Measurements from ENCODE around the gene PHKB. TPM values are rescaled to one million over a fixed set of nuclear protein-coding genes. Genes with fewer than 3 reads are reported as not detected.

PHKB gene
- total RNA-seq, 1 experiment from 2014 or later, result 24.9 TPM

- DNase-seq (ENCODE audit: low spot score), result no peak
Observed at GRCh38 chr16:47622451-47623176, 161.5 kb downstream of the PHKB start.

DNA sequence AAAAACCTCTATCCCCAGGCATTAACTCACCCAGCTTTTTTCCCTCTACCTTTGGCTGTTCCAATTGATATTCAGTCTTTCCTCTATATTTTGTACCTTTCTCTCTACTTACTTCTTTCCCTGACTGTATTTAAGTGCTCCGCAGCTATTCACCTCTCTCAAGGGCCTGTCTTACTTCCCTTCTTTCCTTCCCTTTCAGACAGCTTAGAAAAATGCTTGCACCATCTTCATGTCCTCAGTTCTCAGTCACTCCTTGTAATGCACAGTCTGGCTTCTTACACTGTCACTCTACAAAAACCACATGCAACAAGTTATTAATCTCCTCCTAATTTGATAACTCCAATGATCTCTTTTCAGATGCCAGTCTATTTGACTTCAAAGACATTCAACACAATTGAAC lies 163.4 kb downstream of the PHKB start:
- DNase-seq (ENCODE audit: low spot score), result no peak

- DNase-seq (ENCODE audit: low spot score), result no peak
Observed at GRCh38 chr16:47625115-47625567, 164.0 kb downstream of the PHKB start.

- no peak for DNase-seq (ENCODE audit: low spot score)
Observed at GRCh38 chr16:47626246-47626645, 165.1 kb downstream of the PHKB start.

- DNase-seq (ENCODE audit: low spot score), result no peak
Observed at GRCh38 chr16:47627085-47627639, 166.0 kb downstream of the PHKB start.

DNA sequence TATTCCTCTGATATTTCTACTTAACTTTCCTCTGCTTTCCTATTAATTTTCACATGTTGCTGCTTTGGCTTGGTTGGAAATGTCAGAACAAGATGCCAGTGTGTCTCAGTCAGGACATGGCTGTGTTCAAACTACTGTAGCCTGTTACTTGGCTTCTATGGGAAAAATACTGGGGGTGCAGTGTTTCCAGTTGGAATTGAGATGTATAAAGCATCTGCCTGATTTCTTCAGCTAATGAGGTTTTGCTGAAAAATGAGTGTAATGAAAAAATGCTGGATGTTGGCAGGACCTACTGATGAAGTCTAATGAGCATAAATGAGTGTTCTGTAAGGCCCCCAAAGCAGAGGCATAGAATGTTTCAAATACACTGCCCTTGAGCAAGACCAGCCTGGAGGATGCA lies 166.6 kb downstream of the PHKB start:
- no peak for DNase-seq (ENCODE audit: low spot score)

- no peak for DNase-seq (ENCODE audit: low spot score)
Observed at GRCh38 chr16:47631131-47631530, 170.0 kb downstream of the PHKB start.

DNA sequence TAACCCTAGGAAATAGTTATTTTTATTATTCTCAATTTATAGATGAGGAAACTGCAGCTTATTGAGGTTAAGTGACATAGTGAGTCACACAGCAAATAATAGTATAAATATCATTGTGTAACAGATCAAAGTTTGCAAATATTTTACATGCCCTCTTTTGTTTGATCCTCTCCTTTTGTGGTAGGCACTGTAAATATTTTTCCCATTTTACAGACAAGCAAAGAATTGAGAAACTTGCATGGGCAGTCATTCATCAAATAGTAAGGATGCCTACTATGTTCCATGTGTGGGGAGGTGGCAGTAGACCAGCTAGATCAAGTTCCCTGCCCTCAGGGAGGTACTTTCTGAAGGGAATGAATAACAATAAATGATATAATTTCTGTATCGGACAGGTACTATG lies 173.0 kb downstream of the PHKB start:
- no peak for DNase-seq (ENCODE audit: low spot score)

DNA sequence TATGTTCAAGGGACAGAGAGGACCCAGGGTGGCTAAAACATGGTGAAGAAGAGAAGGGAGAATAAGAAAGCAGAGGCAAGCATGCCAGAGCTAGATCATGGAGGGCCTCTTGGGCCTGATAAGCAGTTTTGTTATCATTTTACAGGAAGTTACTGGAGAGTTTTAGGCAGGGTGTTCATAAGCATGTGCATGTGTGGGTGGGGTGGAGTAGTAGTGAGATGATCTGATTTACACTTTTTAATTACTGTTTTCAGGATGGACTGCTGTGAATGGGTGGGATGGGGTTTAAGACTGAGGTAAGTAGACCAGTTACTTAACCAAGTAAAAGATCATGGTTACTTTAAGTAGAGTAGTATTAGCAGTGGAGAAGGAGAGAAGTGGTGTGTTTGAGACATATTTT lies 173.6 kb downstream of the PHKB start:
- DNase-seq (ENCODE audit: low spot score), result no peak

- DNase-seq (ENCODE audit: low spot score), result no peak
Observed at GRCh38 chr16:47636501-47637099, 175.5 kb downstream of the PHKB start.

GRCh38 chr16:47638175-47638574 lies 177.0 kb downstream of the PHKB start:
- DNase-seq (ENCODE audit: low spot score), result no peak

- DNase-seq (ENCODE audit: low spot score), result no peak
Observed at GRCh38 chr16:47640661-47641060, 179.5 kb downstream of the PHKB start.

- no peak for DNase-seq (ENCODE audit: low spot score)
Observed at GRCh38 chr16:47643323-47644000, 182.3 kb downstream of the PHKB start.

DNA sequence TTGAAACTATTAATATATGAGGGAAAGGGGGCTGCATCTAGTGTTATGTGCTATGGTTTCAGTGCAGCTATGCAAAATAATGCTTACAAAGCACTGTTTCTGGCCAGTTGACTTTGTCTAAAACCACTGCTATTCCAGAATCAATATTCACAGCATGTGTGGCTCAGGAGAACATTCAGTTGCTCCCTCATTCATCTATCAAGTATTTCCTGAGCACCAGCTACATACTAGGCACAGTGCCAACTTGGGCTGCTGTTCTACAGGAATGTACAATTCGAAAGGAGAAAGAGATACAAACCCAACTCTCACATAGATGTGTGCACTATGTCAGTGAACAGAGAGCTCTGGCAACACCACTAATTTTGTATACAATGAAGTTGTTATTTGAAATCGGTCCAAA lies 183.0 kb downstream of the PHKB start:
- no peak for DNase-seq (ENCODE audit: low spot score)

DNA sequence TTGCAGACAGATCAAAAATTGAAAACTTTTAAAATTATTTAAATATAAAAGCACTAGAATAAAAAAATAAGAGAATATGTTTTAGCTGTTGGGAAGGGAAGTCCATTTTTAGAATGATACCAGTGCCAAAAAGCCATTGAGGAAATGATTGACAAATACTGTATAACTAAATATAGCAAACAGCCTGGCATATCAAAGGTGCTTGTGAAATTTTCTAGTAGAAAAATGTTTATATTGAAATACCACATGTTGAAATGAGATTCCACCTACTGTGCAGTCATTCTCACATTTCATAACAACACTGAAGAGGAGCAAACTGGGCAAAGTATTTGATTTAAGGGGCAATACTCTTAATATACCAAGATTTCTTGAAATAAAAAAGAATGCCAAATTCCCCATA lies 183.5 kb downstream of the PHKB start:
- no peak for DNase-seq (ENCODE audit: low spot score)

GRCh38 chr16:47646914-47647313 lies 185.8 kb downstream of the PHKB start:
- no peak for DNase-seq (ENCODE audit: low spot score)

DNA sequence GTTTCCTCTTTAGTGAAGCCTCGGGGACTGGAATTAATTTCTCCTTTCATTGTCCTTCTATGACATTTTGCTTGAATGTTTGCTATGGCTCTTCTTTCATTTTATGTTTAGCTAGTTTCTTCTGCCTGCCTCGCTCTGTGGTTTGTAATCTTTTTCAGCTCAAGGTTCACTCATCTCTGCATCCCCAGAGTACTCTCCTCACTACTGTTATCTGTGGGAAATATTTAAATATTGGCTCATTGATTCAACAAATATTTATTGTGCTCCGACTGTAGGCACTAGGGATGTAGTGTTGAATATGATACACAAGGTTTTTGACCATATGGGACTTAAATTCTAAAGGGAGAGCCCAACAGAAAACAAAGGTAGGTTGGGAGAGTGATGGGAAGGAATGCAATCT lies 195.9 kb downstream of the PHKB start:
- no peak for DNase-seq (ENCODE audit: low spot score)

GRCh38 chr16:47657977-47658376 lies 196.8 kb downstream of the PHKB start:
- DNase-seq (ENCODE audit: low spot score), result no peak

DNA sequence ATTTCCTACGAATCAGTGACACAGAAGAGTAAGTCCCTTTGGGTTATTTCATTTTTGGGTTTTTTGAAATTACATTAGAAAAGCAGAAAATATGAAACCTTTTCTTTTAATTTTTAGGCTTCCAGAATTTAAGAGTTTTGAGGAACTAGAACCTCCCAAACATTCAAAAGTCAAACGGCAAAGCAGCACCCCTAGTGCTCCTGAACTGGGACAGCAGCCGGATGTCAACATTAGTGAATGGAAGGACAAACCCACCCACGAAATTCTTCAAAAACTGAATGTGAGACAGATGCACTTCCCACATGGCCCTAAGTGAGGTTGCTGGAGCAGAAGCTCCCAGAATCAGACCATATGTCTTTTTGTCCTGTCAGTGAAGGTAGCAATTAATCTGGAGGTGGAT lies 199.4 kb downstream of the PHKB start:
- no peak for DNase-seq (ENCODE audit: low spot score)

DNA sequence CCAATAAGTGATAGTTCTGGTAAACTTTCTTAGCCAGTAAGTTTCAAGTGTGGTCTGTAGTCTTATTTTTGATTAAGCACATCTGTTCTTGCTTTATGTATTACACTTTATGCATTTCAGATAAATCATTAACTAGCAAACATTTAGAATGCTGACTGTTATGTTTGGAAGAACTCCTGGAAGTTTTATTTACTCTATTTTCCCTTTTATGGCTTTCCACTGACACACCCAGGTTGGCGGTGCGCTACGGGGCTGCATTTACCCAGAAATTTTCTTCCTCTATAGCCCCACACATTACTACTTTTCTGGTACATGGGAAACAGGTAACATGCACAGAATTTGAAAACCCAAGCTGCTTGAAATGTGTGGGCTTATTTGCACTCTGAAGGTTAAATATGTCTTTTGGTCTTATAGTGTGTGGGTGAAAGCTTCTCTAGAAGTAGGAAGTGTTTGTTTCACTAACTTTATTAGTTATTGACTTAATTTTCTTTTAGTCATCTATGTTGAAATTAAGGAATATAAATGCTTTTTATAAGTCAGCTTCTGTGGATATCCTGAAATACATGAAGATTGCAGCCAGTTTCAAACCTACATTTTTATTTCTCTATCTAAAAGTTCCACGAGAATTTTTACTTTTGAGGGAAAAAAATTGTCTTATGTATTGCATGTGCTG lies 203.7 kb downstream of the PHKB start:
- peak; percentile 40 for DNase-seq (ENCODE audit: low spot score)

DNA sequence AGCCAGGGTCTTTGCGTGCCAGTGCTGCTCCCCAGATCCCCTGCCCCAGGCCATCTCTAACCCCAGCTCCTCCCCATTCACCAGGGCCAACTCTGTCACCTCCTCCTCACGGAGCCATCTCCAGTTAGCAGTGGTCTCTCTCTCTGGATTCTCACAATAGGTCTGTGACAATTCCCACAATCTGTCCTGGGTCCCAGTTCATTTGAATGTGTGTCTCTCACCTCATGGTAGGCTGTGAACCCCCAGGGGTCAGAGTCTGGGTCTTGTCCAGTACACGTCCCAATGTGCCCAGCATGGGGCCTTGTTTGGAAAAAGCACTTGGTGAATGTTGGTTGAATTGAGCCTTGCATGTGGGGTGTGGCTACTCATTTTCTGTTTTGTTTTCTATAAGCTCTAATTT lies 205.3 kb downstream of the PHKB start:
- no peak for DNase-seq (ENCODE audit: low spot score)

GRCh38 chr16:47667956-47668355 lies 206.8 kb downstream of the PHKB start:
- DNase-seq (ENCODE audit: low spot score), result no peak
